Lung microvascular endothelial cell (primary cell): ENCODE measurements around the gene SPATS2L. TPM values are rescaled to one million over a fixed set of nuclear protein-coding genes. Genes with fewer than 3 reads are reported as not detected.
A peak's percentile ranks its signal among the peaks of the same experiment; 100 is the strongest.

Experiments
- DNase-seq, 2 donors: peaks; one replicate each; pipeline versions ENCODE4 v3.0.0 to v3.0.0-alpha.2; 2010; ENCODE audit warnings: low read depth in 2 of 2
- total RNA-seq: library from RNA; depleted of rRNA; stranded (reverse); fragments of >200 nt; gene quantifications from 2 replicates; pipeline ENCODE4 v1.2.1, GENCODE V29; 2014

The SPATS2L gene
- total RNA-seq, 1 donor from 2014 or later = 5.4 TPM

DNA sequence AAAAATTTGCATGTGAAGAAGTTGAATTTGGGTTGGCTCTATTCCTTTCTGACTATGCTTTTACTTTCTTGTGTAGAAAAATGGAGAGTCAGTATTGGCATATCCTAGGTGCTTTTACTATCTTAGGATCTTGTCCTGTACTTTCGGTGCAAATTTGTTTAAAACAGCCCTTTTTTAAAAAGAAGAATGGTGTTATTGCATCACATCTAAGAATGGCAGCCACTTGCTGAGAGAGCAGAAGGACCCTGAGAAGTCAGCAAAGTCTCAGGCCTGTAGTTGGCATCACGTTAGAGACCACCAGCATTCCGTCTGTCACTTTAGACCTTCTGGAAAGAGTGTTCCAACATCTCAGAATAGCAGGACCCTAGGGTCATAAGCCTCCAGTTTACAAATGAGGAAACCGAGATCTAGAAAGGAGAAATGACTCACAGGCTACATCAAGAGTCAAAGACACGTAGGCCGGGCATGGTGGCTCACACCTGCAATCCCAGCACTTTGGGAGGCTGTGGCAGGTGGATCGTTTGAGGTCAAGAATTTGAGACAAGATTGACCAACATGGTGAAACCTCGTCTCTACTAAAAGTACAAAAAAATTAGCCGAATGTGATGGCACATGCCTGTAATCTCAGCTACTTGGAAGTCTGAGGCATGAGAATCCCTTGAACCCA, 42.5 kb downstream of the SPATS2L start:
- no peak for DNase-seq

DNA sequence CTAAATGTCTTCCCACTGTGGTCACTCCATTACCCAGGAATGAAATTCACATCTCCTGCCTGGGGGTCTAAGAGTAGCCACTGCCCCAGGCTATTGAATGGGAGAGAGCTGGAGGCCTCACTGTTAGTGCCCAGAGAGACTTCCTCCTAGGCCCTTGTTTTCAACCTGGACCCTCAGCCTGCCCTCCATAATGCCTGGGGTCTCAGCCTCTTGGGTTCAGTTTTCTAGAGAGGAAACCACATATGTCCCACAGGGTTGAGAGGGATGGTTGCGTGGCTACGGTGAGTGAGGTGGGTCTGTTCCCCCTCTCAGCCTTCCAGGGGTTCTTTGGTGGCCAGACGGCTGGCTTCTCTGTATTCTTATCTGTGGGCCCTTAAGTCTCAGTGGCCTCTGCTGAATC, 43.4 kb downstream of the SPATS2L start:
- no peak for DNase-seq

DNA sequence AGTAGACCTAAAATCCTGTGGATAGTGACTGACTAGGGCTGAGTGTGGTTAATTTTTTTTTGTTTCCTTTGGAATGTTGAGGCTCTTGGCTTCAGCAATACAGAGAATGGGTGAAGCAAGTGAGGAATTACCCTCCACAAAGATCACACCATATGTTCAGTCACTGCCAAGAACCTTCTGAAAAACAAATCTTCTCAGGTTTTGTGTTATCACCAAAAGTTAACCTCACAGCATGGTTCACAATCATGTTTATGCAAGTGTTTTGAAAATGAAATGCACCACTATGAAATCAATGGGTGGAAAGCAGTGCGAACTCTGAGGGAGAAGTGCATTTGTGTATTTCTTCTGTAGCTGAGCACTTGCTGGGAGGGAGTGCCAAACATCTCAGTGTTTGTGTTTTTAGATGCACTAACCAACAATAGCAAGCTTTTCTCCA, 44.4 kb downstream of the SPATS2L start:
- no peak for DNase-seq

DNA sequence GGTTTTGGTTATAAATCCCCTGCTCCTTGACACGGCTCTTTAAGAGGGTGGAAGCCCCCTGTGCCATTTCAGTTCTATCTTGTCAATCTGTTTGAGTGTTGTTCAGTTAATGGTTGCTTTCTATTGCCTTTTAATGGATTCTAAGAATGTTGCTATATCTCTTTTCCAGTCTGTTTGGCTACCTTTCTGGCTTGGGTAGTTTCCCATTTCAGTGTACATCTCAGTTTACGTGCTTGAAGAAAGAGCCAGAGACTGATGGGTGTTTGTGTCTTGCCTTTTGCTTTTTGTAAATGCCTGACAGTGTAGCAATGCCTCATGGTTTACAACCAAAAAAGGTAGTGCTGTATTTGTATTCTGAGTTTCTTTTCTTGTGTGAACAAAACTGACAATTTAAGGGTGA, 45.3 kb downstream of the SPATS2L start:
- no peak for DNase-seq

DNA sequence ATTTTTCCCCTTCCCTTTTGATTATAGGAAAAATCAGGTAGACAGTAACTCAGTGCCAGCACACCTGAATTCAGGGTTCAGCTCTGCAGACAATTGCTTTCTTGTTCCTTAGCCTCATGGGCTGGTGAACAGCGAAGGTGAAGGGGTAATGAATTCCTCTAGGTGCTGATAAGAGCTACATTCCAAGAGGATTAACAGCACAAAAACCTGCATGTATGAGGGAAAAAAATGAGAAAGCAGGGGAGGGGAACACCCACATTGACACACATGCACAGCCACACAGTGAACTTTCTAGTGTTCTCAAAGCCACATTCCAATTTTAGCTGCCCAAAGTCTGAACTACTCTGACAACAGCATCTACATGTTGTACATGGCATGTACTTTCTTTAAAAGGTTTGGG, 46.1 kb downstream of the SPATS2L start:
- DNase-seq = no peak

DNA sequence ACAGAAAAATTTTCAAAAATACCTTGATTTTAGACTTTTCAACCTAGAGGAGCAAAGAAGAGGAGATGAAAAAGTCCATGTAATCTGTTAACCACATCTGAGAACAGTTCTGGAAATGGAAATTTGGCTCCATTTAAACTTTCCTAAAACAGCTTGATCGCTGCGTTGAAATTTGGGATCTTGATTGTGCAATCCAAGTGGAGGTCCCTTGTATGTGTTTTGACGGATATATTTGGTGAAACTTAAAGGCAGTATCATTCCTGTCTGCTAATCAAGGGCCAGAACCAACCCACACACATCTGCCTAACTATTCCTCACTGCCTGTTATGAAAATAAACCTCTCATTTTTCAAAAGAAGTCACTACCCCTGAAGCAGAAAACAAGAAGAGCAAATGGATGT, 46.6 kb downstream of the SPATS2L start:
- DNase-seq = no peak

DNA sequence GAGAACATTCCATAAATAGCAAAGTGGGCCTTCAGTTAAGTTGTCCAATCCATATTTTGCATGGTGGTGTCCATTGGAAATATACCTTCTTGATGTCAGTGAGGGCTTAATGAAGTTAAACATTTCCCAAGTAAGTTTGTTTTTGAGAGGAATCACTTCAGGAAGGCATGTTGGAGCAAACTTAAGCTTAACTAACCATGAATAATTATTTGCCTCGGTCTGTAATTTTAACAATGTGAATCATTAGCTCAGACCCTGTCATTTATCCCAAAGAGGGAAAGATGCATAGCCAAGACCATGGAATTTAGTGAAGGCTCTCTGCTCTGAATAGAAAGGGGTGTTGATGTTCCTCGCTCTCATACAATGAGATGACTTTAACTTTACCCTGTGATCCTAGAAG, 47.4 kb downstream of the SPATS2L start:
- no peak for DNase-seq

DNA sequence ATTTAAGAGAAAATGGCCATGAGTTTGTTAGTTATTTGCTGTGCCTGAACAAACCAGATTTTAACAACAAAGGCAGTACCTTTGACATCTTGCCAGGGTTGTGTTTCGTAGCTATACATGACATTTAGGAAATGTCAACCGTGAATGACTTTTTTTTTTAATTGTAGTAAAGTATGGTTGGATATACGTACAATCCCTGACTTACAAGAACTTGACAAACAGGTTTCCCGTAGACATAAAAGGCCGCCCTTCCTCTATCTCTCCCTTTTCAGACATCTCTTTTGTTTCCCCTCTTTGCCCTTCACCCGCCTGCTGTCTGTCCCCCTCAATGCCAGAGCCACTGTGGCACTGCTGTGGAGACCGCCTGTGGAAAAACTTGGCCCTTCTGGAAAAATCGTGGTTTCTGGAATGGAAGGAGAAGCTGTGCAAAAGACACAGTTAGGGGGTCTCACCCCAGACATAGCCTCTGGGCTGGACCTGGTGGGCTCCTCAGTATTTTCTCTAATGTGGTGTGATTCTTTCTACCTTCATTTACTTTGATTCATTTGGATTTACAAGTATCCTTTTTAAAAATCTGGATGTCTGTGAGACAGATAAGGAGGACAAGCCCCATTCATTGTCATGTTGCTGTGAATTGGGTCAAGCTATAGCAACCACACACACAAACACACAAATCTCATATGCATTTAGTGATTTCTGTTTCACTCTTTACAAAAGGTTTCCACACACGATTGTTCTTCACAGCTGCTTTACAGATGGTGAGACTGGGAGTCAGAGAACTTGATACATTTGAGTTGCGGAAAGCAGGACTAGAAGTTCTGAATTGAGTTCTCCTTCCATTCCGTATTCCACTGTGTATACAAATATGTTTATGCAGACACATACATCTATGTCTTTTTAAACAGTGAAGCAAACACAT, 48.6 kb downstream of the SPATS2L start:
- DNase-seq = no peak

DNA sequence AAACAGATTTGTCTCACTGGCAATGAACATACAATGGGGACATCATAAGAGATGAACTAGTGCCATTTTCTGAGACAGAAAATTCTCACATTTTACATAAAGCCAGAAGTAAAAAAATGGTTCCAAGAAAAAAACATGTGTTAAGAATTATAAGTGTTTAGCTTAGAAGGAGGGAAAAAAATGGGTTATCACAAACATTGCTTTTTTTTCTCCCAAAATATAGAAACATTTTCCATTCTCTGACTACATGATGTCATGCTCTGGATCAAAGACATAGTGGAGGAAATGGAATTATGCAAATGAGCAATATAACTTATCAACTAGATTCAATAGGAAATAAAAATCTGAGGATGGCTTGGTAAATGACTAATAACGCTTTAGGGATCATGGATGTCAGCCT, 49.8 kb downstream of the SPATS2L start:
- no peak for DNase-seq

DNA sequence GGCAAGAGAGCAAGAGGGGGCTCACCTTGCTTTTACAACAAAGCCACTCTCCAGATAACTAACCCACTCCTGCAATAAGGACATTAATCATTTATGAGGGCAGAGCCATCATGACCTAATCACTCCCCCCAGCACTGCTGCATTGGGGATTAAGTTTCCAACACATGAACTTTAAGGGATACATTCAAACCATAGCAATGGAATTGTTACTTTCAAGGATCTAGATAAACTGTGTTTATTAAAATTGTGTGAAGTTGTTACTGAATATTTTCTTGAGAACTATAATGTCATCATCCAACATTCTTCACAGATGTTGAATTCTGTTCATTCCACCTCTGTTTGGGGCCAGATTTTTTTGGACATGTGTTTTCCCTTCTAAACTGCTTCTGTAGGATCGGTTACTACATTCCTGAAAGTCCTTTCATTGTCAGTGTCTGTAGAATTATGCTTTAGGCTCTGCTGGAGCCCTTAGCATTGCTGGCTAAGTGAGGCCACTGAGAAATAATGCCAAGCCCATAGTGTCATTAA, 50.4 kb downstream of the SPATS2L start:
- DNase-seq = no peak

DNA sequence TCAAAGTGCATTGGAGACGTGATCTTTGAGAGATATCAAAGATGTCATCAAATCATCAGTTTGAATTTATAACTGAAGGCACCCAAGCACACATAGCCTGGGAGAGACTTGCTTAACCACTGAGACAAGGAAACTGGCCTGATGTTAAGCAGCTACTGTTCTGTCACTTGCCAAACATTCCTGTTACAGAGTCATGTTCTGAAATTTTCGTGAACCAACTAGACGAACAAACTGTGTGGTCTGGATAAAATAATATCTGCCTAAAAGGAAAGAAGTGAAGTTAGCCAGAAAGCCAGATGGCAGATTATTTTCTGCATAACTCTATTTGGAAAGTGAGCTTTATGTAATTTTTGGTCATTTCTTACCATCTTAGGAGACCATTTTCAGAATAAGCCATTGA, 51.4 kb downstream of the SPATS2L start:
- DNase-seq = no peak

DNA sequence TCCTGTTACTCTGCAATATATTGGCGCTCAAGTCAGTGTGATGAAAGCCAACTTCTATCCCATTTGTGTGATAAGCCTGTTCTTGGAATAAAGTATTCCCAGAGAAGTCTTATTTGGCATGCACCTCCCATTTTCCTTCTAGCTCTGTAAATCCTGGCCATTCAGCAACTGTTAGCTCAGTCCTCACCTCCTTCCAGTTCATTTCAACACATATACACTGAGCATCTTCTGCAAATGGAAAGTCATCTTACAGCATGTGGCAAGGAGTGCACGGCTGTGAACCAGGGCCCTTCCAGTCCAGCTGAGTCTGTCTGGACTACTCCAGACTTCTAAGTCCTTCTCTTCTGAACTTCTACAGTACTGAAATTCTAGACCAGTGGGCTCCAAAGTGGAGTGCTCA, 53.1 kb downstream of the SPATS2L start:
- no peak for DNase-seq

DNA sequence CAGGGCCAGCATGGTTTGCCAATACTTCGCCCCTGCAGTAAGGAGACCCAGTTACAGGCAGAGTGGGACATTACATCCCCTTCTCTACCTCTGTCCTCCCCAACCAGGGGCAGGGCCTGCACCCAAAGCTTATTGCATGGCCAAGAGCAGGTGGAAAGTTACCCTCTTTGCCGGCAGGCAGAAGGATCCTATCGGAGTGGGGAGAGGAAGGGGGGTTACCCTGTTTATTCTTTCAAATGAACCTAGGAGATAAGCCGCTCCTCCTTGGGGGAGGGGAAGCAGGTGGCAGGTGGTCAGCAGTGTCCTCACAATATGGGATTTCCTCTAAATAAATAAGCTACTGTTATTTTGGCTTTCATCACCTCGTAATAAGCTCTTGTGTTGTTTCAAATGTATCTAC, 53.9 kb downstream of the SPATS2L start:
- DNase-seq = no peak

DNA sequence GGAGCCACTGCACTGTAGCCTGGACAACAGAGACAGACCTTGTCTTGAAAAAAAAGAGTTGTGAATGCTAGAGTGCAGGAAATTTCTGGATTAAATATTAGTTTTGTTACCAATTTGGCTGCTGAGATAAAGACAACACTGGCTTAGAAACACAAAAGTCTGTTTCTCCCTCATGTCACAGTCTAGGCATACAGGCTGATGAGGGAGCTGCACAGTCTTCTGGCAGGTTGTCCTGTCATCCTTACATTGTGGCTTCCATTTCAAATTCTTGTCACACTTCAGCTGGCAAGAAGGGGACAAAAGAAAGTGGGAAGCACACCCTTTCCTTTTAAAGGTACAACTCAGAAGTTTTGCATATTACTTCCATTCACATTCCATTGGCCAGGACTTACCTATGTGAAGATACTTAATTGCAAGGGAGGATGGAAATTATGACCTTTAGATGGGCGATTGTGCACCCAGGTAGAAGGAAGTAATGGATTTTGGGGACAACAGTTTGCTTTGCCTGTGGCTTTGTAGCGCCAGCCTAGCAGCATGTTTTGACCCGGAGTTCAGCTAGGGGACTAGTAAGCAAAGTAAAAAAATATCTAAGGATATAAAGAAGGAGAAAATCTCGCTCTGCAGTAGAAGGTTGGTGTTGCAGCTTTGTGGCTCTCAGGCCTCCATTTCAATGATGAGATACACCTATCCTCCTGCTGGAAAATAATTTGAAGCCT, 55.9 kb downstream of the SPATS2L start:
- DNase-seq = no peak

DNA sequence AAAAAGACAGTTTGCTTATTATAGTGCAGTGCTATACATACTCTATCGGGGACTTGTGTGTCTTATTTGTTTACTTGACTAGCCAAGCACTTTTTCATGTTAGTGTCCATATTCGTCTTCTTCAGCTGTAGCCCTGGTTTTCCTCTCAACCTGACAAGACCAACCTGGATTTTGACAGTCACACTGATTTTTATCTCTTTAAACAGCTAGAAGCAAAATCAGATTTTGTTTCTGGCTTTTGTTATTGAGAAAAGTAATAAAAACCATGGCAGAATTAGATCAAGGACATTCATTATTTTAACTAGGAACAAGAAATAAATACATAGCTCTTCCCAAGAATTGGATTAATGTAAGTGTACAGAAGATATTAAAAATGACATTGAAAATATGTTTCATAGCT, 56.8 kb downstream of the SPATS2L start:
- DNase-seq = no peak

DNA sequence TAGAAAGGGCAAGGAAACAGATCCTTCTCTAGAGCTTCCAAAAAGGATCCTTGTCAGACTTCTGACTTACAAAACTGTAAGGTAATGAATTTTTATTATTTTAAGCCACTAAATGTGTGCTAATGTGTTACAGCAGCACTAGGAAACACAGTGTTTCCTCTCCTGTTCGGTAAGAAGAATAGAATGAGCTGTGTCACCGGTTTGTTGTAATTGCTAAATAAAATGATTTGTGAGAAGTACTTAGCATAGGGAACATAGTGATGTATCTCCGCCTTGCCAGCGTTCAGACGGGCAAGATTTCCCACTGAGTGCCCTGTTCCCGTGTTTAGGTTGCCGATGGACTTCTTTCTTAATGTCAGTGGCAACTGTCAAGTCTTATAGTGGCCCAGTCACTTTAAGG, 57.6 kb downstream of the SPATS2L start:
- DNase-seq = peak; percentile 34 to 57

DNA sequence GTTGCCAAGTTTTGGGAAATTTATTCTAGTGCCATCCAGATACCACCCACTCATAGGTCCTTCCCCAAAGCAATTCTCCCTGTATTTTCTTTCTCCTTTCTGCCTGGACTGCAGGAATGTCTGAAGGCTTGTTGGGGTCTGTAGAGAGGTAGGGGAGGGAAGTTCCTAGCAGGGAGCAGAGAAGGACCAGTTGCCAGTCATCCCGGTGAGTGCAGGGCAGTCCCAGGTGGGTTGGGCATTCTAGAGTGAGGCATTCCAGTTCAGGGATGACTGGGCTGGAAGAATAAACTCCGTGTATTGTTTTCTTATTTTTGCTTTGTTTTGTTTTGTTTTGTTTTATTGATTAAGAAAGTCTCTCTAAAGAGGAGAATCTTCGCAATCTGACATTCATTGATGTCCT, 58.1 kb downstream of the SPATS2L start:
- DNase-seq = no peak

DNA sequence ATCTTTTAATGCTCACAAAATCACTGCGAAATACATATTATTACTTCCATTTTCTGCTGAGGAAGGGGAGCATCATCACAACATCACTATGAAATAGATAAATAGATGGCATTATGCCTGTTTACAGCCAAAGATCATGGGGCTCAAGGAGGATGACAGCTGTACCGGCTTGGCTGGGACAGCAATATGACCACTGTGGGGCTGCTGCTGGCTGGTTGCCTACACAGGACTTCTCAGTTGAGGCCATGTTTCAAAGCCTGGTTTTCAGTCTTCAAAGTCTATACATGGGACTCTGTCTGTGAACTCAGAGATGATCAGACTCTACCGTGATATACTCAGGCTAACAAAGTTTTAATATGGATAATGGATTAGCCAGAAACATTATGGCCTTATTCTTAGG, 58.7 kb downstream of the SPATS2L start:
- DNase-seq = no peak

DNA sequence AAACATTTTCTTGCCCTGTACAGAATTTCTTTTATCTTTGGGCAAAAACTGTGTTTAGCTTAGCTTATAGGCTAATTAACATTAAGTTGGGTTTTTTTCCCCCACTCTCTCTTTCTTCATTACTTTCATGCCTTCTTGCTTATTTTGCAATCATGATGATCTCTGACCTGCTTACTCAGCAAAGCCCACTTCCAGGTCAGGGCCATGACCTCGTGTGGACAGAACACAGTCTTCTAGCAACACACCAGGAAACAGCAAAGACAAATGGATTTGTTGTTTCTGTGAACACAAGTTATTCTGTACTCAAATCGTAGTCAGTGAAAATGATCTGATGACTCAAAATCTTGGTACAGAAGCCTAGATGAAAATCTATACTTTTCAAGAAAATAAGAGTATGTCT, 60.7 kb downstream of the SPATS2L start:
- peak in 1 of 2 donors; percentile 73 for DNase-seq

DNA sequence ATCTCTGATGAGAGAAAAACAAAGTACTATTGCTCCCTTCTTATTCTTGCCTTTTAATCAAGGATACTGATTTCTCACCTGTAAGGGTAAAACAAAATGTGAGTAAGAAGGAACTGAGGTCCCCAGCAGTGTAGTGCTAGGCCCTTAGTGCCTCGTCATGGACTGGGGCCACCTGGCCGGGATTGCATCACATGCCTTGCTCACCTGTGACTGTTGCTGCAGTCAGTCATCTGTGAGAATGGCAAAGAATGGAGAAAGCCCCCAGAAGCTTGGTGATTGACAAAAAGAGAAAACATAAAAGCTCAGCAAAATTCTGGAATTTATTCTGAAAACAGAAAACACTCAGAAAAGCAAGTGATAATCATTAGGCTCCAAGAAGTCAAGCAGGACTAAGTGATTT, 63.4 kb downstream of the SPATS2L start:
- DNase-seq = no peak

DNA sequence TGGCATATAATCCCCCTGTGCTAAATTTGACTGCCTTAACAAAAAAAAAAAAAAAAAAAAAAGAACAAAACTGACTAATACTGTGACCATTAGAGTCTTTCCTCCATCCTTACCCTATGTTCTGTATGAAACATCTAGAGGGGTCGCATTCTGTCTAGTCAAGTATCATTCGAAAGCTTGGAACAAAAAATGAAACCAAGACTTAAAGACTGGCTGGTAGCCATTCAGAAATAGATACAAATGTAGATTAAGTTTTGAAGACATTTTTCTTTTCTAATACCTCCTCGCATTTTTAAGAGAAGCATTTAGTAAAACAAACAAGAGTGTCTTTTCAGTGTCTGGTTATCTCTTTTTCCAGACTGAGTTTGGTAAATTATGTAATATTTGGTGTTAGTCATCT, 66.7 kb downstream of the SPATS2L start:
- DNase-seq = no peak

DNA sequence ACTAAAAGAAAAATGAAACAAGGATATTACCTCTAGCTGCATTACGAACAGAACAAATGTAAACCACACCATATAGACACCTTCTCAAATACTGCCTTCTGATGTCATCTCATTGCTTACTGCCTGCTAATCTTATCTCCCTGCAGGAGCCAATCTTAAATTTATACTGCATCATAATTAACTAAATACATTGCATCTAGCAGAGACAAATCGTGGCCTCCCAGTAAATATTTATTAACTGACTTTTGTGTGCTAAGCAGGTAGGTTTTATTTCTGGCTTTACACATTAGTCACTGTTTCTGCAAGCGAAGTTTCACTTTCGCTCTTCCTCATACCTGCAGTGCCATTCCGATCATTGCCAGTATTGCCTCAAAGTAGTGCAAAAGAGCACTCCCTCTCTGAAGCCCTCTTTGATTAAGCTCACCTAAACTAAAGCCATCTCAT, 67.5 kb downstream of the SPATS2L start:
- DNase-seq = peak in 1 of 2 donors; percentile 71
